Activated T-helper 2 cell treated with anti-CD3 and anti-CD28 coated beads, Interferon-gamma antibody, Interleukin-2, Interleukin-4, amounts not matched to agents 10 μg/mL and 5 μg/mL and 100 μg/mL, durations not matched to agents 14 hours and 24 hours and 36 hours (primary cell): ENCODE results near the gene ITK. TPM values are rescaled to one million over a fixed set of nuclear protein-coding genes. Genes with fewer than 3 reads are reported as not detected.

Source experiments
- DNase-seq: peaks from one replicate; pipeline ENCODE4 v3.0.0; 2021; ENCODE audit warnings: low spot score
- H3K27ac Mint-ChIP-seq: one replicate; pipeline ENCODE4 v1.8.0; 2021; ENCODE audit warnings: mixed read lengths
- H3K27me3 Mint-ChIP-seq: one replicate; pipeline ENCODE4 v1.8.0; 2021; ENCODE audit warnings: low read depth, mixed read lengths
- H3K36me3 Mint-ChIP-seq: one replicate; pipeline ENCODE4 v1.8.0; 2021; ENCODE audit warnings: low read depth, mixed read lengths
- H3K4me1 Mint-ChIP-seq: one replicate; pipeline ENCODE4 v1.8.0; 2021; ENCODE audit warnings: low read depth, mixed read lengths
- H3K4me3 Mint-ChIP-seq: one replicate; pipeline ENCODE4 v1.8.0; 2021; ENCODE audit warnings: low read depth, mild to moderate bottlenecking, moderate library complexity, mixed read lengths
- H3K9me3 Mint-ChIP-seq: one replicate; pipeline ENCODE4 v1.8.0; 2021; ENCODE audit warnings: mixed read lengths
- intact Hi-C: fragments of 100-400 bp; cut with micrococcal nuclease; formaldehyde crosslinking; loops from one replicate; pipeline ENCODE4 v1.15.1; 2023
- total RNA-seq: library from RNA; stranded (reverse); gene quantifications from 2 replicates; pipeline ENCODE4 v1.2.3, GENCODE V29; 2022

Gene ITK
- total RNA-seq, 1 donor from 2014 or later, result 319 TPM

DNA sequence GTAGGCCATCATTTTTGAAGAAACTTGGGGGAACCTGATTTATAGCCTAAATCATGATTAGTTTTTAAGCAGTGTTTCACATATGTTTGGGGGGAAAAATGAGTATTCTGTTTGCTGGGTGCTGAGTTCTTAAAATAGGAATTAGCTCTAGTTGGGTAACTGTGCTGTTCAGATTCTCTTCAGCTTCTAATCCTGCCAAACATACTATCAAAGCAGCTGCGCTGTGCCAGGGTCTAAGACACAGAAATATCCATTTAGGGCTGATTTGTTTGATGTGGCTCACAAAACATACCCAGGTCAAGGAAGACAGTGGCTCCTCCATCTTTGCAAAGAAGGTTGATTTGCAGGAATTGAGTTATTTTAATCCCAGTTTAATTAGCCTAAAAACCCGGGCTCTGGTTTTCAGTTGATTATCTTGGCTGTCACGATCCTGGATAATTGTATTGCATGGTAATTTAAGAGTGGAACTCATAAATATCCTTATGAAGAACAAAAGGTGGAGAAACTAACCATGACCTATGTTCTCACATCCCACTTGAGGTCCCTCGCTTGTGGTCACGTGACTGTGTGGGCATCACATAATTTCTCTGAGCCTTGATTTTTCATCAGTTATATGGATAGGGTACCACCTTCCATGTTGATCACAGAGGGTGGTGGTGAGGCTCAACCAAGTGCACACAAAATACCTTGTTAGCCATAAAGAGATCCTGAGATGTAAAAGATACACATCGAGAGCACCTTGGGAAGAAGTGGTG, 104.0 kb downstream of the ITK start:
- intact Hi-C loops, result no loop called here

DNA sequence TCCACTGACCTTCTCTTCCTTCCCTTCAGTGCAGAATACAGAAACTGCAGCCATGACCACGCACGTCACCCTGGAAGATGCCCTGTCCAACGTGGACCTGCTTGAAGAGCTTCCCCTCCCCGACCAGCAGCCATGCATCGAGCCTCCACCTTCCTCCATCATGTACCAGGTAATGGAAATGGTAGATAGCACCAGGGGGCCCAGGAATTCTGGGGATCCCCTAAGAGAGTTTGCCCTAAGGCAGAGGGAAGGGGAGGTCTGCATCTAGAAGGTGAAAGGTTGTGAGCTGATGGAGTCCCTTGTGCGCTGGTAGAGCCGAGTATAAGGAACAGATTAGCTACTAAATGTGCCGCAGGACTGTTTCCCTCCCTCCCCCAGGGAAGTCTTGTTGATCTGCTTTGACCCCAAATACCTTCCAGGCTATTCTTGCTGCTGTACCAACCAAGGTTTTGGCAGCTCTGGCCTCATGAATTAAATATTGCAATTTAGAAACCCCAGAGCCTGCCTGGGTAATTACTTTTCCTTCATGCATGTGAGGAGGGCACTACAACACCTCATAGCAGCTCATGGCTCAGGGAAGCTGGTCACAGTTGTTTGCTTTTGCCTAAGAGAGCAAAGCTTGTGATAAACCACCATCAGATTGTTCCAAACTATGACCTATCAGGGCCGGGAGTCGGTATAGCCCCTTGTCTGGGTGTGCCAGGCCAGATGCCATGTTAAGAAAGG, 104.8 kb downstream of the ITK start:
- peaks cover 80% of the 10 kb centered on the region for H3K4me1 Mint-ChIP-seq
- no peak for DNase-seq
- H3K9me3 Mint-ChIP-seq, result peaks cover 15% of the 10 kb centered on the region
- H3K27me3 Mint-ChIP-seq, result no peaks in the 10 kb centered on the region
- no peak overlapping the region for H3K4me3 Mint-ChIP-seq
- intact Hi-C loops, result no loop called here
- H3K27ac Mint-ChIP-seq, result peak overlapping the region; percentile 19
- H3K36me3 Mint-ChIP-seq, result peaks cover 74% of the 10 kb centered on the region

More for the DNA sequence above, 104.0 kb downstream of the ITK start:
- no peak for DNase-seq
- H3K36me3 Mint-ChIP-seq, result peaks cover 73% of the 10 kb centered on the region
- no peak overlapping the region for H3K4me3 Mint-ChIP-seq
- H3K27me3 Mint-ChIP-seq, result no peaks in the 10 kb centered on the region
- H3K4me1 Mint-ChIP-seq, result peaks cover 78% of the 10 kb centered on the region
- H3K27ac Mint-ChIP-seq, result no peak overlapping the region
- peaks cover 15% of the 10 kb centered on the region for H3K9me3 Mint-ChIP-seq

DNA sequence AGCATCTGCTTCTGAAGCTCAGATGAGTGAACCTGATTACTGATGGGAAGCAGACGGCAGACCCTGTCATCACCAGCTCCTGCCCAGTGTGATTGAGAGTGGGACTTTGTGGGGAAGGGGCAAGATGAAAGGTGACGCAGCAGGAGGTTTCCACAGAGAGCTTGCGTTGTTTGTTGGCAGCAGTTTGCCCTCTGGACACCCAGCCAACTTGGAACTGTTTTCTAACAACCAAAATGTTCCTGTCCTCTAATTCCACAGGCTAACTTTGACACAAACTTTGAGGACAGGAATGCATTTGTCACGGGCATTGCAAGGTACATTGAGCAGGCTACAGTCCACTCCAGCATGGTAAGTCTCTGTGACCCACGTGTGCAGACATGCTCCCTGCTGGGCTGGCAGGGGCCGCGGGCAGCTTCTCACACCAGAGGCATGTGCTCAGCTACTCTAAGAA, 106.1 kb downstream of the ITK start:
- H3K4me3 Mint-ChIP-seq, result no peak overlapping the region
- H3K27me3 Mint-ChIP-seq, result no peaks in the 10 kb centered on the region
- peaks cover 81% of the 10 kb centered on the region for H3K4me1 Mint-ChIP-seq
- H3K9me3 Mint-ChIP-seq, result peaks cover 5% of the 10 kb centered on the region
- no peak for DNase-seq
- peaks cover 74% of the 10 kb centered on the region for H3K36me3 Mint-ChIP-seq
- H3K27ac Mint-ChIP-seq, result no peak overlapping the region
- intact Hi-C loops, result no loop called here

DNA sequence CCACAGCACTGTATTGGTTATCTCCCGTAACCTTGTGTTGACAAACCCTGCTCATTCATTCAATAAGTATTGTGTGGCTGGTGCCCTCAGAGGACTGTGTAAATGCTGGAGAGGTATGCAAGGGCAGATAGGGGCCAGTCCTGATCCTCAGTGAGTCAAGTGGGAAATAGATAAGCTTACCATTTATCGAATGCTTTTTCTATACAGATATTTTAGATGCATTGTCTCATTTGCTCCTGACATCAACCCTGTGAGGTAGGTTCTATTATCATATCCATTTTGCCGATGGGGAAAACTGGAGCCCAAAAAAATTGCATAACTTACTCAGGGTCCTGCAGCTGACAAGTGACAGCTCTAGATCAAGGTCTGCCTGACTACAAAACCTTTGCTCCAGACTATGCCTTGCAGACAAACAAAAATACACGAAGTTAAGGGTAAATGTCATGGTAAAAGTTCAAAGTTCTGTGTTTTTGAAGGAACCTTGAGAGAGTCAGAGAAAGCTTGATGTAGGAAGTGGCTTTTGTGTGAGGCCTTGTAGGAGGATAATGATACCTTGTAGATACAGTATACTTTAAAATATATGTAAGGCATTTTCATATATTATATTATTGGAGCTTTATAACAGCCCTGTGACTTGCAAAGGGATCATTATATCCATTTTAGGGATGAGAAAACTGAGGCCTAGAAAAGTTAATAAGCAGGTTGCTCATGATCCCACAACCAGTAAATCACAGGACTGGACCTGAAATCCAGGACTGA, 107.9 kb downstream of the ITK start:
- intact Hi-C loops, result no loop called here

DNA sequence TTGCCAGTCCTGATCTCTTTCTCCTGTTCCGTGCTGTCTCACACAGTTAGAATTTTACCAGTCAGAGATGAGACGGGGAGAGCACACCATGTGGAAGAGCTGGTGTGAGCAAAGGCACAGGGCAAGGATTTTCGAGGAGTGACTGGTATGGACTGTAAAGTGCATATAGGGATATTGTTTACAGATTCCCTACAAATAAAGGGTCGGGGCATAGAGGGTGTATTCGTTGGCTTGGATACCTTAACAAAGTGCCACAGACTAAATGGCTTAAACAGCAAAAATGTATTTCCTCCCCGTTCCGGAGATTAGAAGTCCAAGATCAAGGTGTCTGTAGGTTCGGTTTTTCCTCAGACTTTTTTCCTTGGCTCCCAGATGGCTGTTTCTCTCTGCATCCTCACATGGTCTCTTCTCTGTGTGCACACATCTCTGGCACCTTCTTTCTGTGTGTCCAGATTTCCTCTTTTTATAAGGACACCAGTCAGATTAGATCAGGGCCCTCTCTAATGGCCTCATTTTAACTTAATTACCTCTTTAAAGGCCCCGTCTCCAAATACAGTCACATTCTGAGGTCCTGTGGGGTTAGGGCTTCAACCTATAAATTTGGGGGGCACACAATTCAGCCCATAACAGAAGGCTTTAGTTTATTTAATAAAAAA, 108.7 kb downstream of the ITK start:
- H3K4me3 Mint-ChIP-seq, result no peak overlapping the region

More for the DNA sequence above, 107.9 kb downstream of the ITK start:
- H3K36me3 Mint-ChIP-seq, result peaks cover 78% of the 10 kb centered on the region
- H3K27ac Mint-ChIP-seq, result peak overlapping the region; percentile 69
- H3K27me3 Mint-ChIP-seq, result no peaks in the 10 kb centered on the region
- H3K4me1 Mint-ChIP-seq, result peaks cover 65% of the 10 kb centered on the region
- DNase-seq, result no peak
- H3K9me3 Mint-ChIP-seq, result no peaks in the 10 kb centered on the region
- peak overlapping the region; percentile 5 for H3K4me3 Mint-ChIP-seq

DNA sequence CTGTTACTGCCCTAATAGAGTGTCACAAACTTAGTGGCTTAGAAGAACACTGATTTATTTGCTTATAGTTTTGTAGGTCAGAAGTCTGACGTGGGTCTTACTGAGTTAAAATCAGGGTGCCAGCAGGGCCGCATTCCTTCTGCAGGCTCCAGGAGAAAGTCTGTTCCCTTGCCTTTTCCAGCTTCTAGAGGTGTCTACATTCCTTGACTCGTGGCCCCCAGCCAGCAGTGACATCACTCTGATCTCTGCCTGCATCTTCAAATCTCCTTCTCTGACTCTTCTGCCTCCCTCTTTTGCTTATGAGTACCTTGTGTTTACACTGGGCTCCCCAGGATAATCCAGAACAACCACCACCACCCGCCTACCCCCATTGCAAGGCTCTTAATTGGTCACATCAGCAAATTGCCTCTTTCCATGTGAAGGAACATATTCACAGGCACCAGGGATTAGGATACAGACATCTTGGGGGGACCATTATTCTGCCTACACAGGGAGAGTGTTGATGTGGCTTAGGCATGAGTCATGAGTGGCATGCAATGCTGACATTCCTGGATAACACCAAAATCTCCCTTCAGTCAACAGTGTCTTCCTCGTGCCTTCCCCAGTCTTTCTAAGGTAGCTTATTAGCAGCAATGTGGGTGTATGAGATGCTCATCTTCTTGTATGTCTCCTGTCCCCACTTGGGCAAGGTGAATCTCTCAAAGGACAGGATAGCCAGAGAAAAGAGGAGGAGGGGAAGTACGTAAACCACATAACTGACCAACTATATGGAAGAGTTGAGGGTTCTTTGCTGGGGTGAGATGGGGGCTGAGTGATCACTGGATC, 109.7 kb downstream of the ITK start:
- no peak overlapping the region for H3K4me3 Mint-ChIP-seq
- no peak for DNase-seq
- no peaks in the 10 kb centered on the region for H3K9me3 Mint-ChIP-seq
- intact Hi-C loops, result loop anchor here (5.0 kb wide), 1 partner anchor 33 kb away; no protein-coding TSS in a partner anchor
- H3K36me3 Mint-ChIP-seq, result peaks cover 81% of the 10 kb centered on the region
- H3K27me3 Mint-ChIP-seq, result no peaks in the 10 kb centered on the region
- peak overlapping the region; percentile 83 for H3K27ac Mint-ChIP-seq
- peaks cover 53% of the 10 kb centered on the region for H3K4me1 Mint-ChIP-seq

More for the DNA sequence above, 108.7 kb downstream of the ITK start:
- Mint-ChIP-seq H3K36me3 (peaks cover 80% of the 10 kb centered on the region), H3K27me3 (no peaks in the 10 kb centered on the region), H3K27ac (peak overlapping the region; percentile 69), H3K9me3 (no peaks in the 10 kb centered on the region), H3K4me1 (peaks cover 61% of the 10 kb centered on the region)
- no peak for DNase-seq
- intact Hi-C loops, result no loop called here

DNA sequence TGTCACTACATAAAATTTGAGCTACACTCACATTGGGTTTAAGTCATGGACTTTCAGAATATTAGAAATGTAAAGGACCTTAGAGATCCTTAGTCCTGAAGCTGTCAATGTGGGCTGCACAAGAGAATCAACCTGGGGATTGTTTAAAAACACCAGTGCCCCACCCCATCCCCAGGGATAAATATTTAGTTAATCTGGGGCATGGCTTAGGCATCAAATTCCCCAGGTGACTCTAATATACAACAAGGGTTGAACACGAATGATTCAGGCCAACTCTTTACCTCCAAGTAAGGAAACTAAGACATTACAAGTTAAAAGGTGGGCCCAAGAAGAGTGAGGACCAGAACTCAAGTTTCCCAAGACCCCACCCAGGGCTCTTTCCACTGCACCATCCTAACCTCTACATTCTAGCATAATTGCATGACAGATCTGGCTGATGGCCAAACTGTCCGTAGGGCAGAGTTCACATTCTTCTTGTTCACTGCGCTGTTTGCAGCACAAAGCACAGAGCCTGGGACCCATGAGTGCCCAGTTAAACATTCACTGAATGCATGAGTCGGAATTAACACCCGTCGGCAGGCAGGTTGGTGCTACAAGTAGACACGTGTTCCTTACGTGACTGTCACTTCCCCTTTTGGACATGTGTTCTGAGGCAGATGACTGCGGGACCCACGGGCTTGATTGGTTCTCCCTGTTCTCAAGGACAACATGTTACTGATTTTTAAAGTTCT, 110.5 kb downstream of the ITK start:
- DNase-seq, result no peak
- Mint-ChIP-seq H3K36me3 (peaks cover 84% of the 10 kb centered on the region), H3K27me3 (no peaks in the 10 kb centered on the region), H3K4me1 (peaks cover 58% of the 10 kb centered on the region), H3K27ac (peak overlapping the region; percentile 83), H3K4me3 (no peak overlapping the region), H3K9me3 (no peaks in the 10 kb centered on the region)
- intact Hi-C loops, result loop anchor here (5.0 kb wide), 1 partner anchor 34 kb away; no protein-coding TSS in a partner anchor

DNA sequence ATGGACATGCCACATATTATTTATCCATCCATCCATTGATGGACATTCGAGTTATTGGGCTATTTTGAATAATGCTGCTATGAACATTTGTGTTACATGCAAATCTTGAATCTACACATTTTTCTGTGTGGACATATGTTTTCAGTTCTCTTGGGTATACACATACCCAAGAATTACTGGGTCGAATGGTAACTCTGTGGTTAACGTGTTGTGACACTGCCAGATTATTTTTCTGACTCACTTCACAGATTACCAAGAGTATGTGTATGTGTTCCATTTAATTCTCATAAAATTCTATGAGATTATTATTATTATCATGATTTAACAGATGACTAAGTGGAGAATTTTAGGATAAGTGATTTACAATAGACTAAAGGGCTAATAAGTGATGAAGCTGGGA, 112.0 kb downstream of the ITK start:
- intact Hi-C loops, result loop anchor here (5.0 kb wide), 1 partner anchor 35 kb away; no protein-coding TSS in a partner anchor
- DNase-seq, result no peak
- Mint-ChIP-seq H3K27me3 (no peaks in the 10 kb centered on the region), H3K9me3 (no peaks in the 10 kb centered on the region), H3K36me3 (peaks cover 89% of the 10 kb centered on the region), H3K27ac (no peak overlapping the region), H3K4me1 (peaks cover 51% of the 10 kb centered on the region), H3K4me3 (no peak overlapping the region)

DNA sequence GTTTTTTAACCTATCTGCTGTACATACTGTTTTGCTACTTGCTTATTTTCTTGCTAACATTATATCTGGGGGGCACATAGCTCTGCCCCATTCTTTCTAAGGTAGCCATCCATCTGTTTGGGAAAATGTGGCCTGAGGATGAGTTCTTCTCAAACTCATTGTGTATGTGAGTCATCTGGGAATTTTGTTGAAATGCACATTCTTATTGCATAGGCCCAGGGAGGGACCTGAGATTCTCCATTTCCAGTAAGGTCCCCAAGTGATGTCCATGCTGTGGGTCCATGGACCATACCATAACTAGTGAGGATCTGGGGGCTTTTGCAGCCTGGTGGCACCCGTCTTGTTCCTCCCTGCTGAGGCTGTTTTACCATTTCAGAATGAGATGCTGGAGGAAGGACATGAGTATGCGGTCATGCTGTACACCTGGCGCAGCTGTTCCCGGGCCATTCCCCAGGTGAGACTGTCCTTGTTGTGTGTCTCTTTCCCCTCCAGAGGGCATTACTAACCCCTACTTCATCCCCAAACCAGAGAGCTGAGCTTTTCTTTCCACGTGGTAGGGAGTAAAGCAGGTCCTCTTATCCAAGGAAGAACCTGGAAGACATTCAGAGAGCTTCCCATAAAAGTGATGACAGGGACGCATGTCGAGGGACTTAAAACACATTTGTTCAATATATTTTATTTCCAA, 113.9 kb downstream of the ITK start:
- intact Hi-C loops, result loop anchor here (5.0 kb wide), 1 partner anchor 37 kb away; no protein-coding TSS in a partner anchor
- H3K9me3 Mint-ChIP-seq, result no peaks in the 10 kb centered on the region
- peak overlapping the region; percentile 36 for H3K27ac Mint-ChIP-seq
- peaks cover 86% of the 10 kb centered on the region for H3K36me3 Mint-ChIP-seq
- peaks cover 32% of the 10 kb centered on the region for H3K4me1 Mint-ChIP-seq
- no peaks in the 10 kb centered on the region for H3K27me3 Mint-ChIP-seq
- DNase-seq, result no peak
- H3K4me3 Mint-ChIP-seq, result no peak overlapping the region

DNA sequence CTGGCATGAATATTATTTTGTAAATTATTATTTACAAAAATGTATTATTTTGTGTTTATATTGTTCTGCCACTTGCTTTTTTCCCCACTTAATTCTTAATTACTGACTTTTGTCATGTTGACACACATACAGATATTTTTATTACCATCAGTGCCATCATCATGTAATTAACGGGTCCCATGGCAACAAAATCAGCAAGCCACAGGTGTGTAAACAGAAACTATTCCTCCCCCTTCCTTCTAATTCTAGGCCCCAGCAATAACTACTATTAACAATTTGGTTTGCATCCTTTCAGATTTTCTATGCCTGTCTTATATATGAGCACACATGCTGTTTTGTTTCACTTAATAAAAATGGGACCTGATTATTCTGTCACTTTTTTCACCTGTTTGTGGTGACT, 114.6 kb downstream of the ITK start:
- H3K27ac Mint-ChIP-seq, result peak overlapping the region; percentile 4
- no peak overlapping the region for H3K4me3 Mint-ChIP-seq
- H3K27me3 Mint-ChIP-seq, result no peaks in the 10 kb centered on the region
- DNase-seq, result no peak
- peaks cover 26% of the 10 kb centered on the region for H3K4me1 Mint-ChIP-seq
- H3K9me3 Mint-ChIP-seq, result no peaks in the 10 kb centered on the region
- peaks cover 83% of the 10 kb centered on the region for H3K36me3 Mint-ChIP-seq
- intact Hi-C loops, result no loop called here

DNA sequence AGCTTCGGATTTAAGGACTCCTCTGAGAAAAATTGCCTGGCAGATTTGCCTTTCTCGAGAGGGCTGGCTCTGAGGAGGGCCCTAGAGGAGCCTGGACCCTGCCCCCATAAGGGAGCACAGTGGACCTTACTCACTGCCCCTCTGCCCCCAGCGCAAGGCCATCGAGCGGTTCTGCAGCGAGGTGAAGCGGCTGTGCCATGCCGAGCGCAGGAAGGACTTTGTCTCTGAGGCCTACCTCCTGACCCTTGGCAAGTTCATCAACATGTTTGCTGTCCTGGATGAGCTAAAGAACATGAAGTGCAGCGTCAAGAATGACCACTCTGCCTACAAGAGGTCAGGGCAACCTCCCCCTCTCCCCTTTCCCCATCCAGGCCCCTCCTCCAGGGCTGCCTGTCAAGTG, 119.9 kb downstream of the ITK start:
- Mint-ChIP-seq H3K27me3 (no peaks in the 10 kb centered on the region), H3K4me3 (no peak overlapping the region), H3K27ac (no peak overlapping the region), H3K9me3 (no peaks in the 10 kb centered on the region), H3K36me3 (peaks cover 80% of the 10 kb centered on the region), H3K4me1 (peaks cover 31% of the 10 kb centered on the region)
- intact Hi-C loops, result no loop called here
- DNase-seq, result no peak
